Skin epidermis (tissue), 12 donors: Measurements from ENCODE around the gene FSHR.

ENCODE experiments used
- H3K27ac ChIP-seq, 21 experiments: fragments of 200-600 bp; sonication (generic) in 11 of 21; one replicate each; pipeline ENCODE4 v1.5.0; 2020; ENCODE audit warnings: mild to moderate bottlenecking in 3 of 21, inconsistent platforms in 2 of 21, moderate library complexity in 2 of 21
- H3K4me3 ChIP-seq, 7 experiments: fragments of 200-600 bp; sonication (generic) in 2 of 7; one replicate each; pipeline ENCODE4 v1.5.0; 2020; ENCODE audit warnings: inconsistent platforms in 2 of 7, mild to moderate bottlenecking in 2 of 7, moderate library complexity in 1 of 7

FSHR gene

GRCh38 chr2:49122107-49122506 lies 32.2 kb downstream of the FSHR start:
- no peak overlapping the region for H3K27ac ChIP-seq
- no peak overlapping the region for H3K4me3 ChIP-seq

DNA sequence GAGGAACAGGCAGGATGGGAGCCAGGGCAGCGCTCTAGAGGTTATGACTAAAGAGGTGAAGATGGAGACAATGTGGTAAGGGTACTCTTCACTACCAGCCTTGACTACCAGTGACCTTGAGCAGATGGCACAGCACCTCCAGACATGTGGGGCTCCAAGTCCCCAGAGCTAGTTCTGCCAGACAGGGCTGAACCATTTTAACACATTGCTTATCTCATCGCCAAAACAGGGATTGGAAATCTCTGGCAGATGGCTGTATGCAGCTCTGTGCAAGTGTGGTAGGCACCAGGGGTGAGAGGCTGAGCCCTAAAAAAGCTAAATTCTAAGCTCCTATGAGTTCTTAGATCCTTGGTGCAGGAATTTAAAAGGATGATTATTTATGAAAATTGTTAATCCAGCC lies 41.3 kb downstream of the FSHR start:
- Histone ChIP-seq H3K4me3 (no peak overlapping the region), H3K27ac (no peak overlapping the region)

DNA sequence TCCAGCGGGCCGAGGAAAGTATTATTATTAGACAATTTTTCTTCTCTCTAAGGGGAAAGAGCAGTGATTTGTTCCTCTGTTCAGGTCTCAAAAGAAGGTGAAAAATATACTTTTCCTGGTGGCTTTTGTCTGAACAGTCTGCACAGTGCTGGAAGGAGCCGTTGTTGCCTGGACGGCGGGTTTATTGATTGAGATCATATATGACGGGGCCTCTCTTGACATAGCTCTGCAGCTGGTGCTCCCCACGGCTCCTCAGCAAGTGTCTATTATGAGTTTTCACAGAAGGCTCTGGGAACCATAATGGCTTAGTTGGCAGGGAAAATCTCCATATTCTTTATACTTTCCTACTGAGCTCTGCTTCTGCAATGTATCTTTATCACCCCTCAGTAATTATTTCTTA lies 42.9 kb downstream of the FSHR start:
- no peak overlapping the region for H3K27ac ChIP-seq
- H3K4me3 ChIP-seq = no peak overlapping the region

DNA sequence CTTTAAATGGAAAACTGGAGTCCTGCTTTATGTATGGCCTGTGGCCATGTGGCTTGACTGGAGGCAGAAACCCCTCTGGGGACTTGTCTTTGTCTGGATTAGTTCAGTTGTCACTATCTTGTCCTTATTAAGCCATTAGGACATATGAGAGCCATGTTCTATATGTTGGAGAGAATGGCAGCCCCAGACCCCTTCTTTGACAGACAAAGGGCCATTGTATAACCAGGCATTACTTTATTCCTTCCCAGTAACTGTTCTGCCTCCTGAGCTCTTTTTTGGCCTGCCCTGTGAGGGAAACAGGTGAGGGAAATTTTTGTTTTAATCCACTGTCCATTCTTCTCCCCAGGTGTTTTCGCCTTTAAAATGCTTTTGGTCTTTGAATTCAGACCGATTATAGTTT lies 43.3 kb downstream of the FSHR start:
- Histone ChIP-seq H3K27ac (no peak overlapping the region), H3K4me3 (no peak overlapping the region)

GRCh38 chr2:49110571-49110970 lies 43.7 kb downstream of the FSHR start:
- Histone ChIP-seq H3K4me3 (no peak overlapping the region), H3K27ac (no peak overlapping the region)

DNA sequence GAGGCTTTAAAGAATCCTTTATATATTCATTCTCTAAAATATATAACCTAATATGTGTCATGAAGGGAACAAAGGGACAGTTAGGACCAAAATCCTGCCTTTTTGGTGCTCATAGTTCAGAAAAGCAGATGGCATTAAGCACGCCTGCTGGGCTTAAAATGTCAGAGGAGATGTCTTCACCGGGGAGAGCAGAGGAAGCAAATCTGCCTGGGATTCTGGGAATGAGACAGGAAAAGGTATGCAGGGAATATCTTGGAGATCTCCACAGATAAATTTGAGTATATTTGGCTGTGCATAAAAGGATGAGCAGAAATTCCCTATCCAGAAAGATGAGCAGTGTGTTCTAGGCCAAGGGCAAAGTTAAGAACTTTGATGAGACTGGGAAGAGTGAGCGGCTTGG lies 45.5 kb downstream of the FSHR start:
- H3K27ac ChIP-seq = no peak overlapping the region

DNA sequence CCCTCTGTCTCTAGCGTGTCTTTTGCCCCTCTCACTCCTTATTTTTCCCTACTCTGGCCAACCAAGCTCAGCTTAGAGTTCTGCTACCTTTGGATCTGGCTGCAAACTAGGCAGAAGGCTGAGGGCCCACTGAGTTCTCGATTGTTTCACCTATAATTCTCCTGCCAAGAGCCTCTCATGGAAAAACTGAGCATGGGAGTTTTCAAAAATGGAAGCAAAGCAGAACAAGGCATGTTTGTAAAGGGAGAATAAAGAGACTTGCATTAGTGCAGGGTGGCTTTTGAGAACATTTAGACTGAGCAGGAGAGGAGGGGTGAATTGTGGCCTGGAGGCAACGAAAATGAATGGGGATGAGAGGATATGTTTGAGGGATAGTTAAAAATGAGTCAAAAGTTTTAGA lies 45.9 kb downstream of the FSHR start:
- H3K27ac ChIP-seq = no peak overlapping the region
- no peak overlapping the region for H3K4me3 ChIP-seq

More for the DNA sequence above, 45.5 kb downstream of the FSHR start:
- H3K4me3 ChIP-seq = no peak overlapping the region

- H3K27ac ChIP-seq = no peak overlapping the region
- no peak overlapping the region for H3K4me3 ChIP-seq
Observed at GRCh38 chr2:49105506-49105905, 48.8 kb downstream of the FSHR start.

DNA sequence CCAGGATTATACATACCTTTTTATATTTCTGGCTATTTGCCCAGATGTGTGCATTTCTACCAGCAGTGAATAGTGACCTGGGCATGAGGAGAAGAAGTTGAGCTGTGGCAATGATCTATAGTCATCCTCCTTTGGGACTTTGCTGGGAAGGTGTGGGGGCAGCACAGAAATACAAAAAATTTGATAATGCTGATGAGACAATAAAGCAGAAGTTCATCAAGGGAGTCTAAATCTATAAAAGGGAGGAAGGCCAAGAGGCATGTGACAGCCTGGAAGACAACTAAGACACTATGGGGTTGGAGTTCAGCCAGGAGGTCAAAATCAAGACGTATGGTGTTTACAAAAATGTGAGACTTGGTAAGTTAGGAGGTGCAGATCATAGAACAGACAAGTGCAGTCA lies 52.2 kb downstream of the FSHR start:
- Histone ChIP-seq H3K4me3 (no peak overlapping the region), H3K27ac (no peak overlapping the region)

DNA sequence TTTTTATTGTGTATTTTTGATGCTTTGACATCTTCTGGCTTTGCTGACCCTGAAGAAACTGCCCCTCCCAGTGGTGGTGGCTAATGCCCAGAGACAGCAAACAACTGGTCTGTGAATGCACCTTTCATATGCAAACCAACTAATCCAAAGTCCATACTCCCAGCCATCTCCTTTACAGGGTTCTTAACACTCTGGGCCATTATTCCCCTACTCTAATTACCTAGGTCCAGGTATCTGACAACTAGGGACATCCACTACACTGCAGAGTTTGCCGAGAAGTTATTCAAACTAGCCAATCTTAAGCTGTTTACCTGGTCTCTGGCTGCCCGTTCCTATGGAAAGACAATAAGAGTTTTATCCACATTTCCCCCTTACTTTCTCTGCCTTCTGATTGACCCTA lies 73.6 kb downstream of the FSHR start:
- H3K4me3 ChIP-seq = no peak overlapping the region
- H3K27ac ChIP-seq = no peak overlapping the region

DNA sequence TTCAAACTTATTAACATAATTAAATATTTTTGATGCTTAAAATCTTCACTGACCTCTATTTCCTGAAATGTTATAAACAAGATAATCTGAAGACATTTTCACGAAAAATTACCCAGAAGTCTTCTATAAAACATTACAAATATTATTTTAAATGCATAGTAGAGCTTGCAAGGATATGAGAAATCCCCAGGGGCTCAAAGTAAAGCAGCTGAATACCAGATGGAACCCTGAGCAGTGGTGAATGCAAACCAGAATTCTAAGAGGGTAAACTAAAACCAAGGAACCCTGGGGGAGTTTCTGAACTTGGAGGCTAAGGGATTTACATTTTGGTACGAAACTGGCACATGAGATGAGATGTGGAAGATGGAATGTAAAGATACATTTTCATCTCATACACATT lies 83.6 kb downstream of the FSHR start:
- no peak overlapping the region for H3K27ac ChIP-seq
- no peak overlapping the region for H3K4me3 ChIP-seq

GRCh38 chr2:49069829-49070228 lies 84.5 kb downstream of the FSHR start:
- Histone ChIP-seq H3K4me3 (no peak overlapping the region), H3K27ac (no peak overlapping the region)

DNA sequence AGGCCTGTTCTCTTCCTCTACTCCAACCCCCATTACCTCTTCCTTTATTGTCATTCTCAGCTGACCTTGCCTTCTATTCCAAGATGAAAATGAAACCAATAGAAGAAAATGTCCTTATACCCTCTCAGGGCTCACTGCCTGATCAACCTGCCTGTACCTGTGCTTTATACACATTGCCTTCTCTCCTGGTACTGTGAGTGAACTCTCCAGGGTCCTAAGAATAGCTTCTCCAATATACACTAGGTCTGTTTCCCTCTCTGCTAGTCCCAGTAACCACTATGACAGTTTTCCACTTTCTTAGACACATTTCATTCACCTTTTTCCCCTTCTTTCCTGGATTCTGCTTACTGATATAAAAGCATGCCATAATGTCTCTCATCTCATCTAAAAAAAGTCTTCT lies 85.7 kb downstream of the FSHR start:
- Histone ChIP-seq H3K27ac (no peak overlapping the region), H3K4me3 (no peak overlapping the region)

DNA sequence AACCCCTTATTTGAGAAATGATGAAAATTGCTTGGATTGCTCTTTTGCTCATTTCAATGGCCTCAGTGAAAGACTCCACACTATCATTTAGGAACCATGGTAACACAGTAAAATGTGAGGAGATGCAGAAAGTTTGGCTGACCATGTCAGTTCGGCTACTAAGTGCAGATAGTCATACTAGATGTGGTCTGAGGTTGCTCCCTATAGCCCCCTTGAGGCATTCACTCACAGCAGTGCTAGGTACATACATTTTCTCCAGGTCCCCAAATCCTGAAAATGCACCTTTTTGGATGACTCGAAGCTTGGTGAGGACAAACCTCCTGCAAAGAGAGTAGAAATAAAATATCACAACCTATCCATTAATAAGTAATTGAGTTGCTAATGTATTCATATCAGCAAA lies 86.3 kb downstream of the FSHR start:
- Histone ChIP-seq H3K27ac (no peak overlapping the region), H3K4me3 (no peak overlapping the region)

DNA sequence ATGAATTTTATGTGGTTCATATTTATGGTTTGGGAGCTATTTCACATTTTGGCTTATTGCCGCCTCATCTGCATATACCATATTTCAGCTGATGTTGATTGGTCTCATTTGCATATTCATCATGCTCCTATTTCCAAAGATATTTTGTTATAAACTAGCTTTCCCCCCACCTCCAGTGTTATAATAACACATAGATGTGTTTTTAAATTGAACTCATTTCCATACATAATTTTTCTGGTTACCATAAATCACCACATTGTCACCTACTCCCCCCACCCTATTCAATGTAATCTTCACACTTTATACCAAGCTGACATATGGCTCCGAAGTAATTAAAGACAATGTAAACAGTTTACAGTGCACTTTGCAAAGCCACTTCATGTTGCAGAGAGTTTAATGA lies 101.2 kb downstream of the FSHR start:
- no peak overlapping the region for H3K4me3 ChIP-seq
- no peak overlapping the region for H3K27ac ChIP-seq

DNA sequence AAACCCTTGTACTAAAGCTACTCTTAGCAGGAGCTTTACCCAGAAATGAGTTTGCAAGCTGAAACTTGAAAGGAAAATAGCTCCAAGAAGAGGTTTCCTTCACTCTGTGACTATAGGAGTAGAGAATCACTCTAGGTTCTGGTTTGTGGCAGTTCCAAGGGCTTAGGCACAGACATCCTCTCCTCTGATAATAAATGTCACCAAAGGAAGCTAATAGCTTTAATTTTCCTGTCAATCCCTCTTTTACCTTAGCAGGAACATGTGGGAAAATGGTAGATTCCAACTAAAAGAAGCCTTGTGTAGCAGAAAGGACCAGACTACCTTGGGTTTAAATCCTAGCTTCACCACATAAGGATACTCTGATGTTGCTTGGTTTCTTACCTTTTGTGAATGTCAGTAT lies 104.0 kb downstream of the FSHR start:
- Histone ChIP-seq H3K4me3 (no peak overlapping the region), H3K27ac (no peak overlapping the region)

GRCh38 chr2:49049161-49049560 lies 105.2 kb downstream of the FSHR start:
- Histone ChIP-seq H3K27ac (no peak overlapping the region), H3K4me3 (no peak overlapping the region)

GRCh38 chr2:49045083-49045482 lies 109.2 kb downstream of the FSHR start:
- Histone ChIP-seq H3K4me3 (no peak overlapping the region), H3K27ac (no peak overlapping the region)

DNA sequence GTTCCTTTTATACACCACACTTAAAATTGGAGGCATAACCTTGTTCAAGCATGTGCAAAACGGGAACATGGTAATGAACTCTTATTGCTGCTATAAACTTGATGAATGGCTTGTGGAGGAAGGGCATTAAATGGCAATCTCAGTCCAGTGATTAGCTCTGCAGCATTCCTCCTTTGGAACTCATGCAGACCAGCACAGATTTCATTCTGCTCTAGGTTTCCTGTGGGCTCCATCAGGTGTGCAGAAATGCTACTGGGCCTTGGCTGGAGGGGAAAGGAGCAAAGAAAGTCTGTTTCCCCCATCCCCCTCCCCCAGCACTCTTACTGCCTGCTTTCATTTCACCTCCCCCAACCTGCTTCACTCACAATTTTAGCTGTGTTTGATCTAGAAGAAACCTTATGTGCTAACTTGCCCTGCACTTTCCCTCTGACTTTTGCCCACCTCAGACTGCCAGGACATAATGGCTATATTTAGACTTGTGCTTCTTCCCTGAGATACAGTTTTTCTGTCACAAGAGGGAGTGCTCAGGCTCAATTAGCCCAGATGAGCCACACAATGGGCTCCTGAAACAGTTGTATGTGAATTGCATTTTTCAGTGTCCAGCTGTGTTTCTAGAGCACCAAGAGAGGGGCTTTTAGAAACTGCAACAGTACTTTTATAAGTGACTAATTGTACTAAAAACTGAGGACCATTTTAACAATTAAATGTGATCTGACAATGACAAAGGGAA lies 109.8 kb downstream of the FSHR start:
- Histone ChIP-seq H3K4me3 (no peak overlapping the region), H3K27ac (no peak overlapping the region)

- H3K4me3 ChIP-seq = no peak overlapping the region
- no peak overlapping the region for H3K27ac ChIP-seq
Observed at GRCh38 chr2:49043405-49043982, 110.8 kb downstream of the FSHR start.

DNA sequence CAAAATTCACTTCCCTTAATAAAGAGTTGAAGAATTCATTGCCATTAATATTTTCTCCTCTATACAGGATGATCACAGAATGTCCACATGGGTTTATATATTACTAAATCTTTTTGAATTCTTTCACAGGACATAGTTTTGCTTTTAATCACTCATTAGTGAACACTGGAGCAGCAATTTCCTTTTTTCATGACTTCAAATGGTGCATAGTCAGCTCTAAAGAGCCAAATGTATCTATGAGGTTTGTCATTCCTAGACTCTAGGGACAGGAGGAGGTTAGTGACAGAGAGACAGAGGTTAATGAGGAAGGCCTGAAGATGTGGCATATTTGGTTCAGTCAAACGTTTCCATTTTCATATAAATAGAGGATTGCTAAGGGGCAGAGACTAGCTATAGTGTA lies 111.8 kb downstream of the FSHR start:
- Histone ChIP-seq H3K27ac (no peak overlapping the region), H3K4me3 (no peak overlapping the region)

- H3K4me3 ChIP-seq = no peak overlapping the region
- H3K27ac ChIP-seq = no peak overlapping the region
Observed at GRCh38 chr2:49041061-49041460, 113.3 kb downstream of the FSHR start.
